Uterus (tissue), 2 donors: ENCODE data around the gene BRAF.

Source experiments
- POLR2A ChIP-seq, 2 donors: fragments of 450-650 bp; IDR thresholded peaks; one replicate each; pipeline ENCODE4 v1.6.1; 2016; ENCODE audit warnings: antibody characterized with exemption in 2 of 2, mild to moderate bottlenecking in 1 of 2, moderate library complexity in 1 of 2
- TF ChIP-seq, protein P1 (sequence below), 4 experiments: fragments of 200-600 bp in 2 of 4; fragments of 450-650 bp in 2 of 4; sonication (generic) in 2 of 4; IDR thresholded peaks; one replicate each; pipeline ENCODE4 v1.5.1; 2016 to 2019; ENCODE audit warnings: antibody characterized with exemption in 4 of 4, mild to moderate bottlenecking in 2 of 4, moderate library complexity in 1 of 4

GRCh38 chr7:140767418-140767817 is 157.3 kb downstream of the BRAF start:
- TF ChIP-seq, protein P1, sequence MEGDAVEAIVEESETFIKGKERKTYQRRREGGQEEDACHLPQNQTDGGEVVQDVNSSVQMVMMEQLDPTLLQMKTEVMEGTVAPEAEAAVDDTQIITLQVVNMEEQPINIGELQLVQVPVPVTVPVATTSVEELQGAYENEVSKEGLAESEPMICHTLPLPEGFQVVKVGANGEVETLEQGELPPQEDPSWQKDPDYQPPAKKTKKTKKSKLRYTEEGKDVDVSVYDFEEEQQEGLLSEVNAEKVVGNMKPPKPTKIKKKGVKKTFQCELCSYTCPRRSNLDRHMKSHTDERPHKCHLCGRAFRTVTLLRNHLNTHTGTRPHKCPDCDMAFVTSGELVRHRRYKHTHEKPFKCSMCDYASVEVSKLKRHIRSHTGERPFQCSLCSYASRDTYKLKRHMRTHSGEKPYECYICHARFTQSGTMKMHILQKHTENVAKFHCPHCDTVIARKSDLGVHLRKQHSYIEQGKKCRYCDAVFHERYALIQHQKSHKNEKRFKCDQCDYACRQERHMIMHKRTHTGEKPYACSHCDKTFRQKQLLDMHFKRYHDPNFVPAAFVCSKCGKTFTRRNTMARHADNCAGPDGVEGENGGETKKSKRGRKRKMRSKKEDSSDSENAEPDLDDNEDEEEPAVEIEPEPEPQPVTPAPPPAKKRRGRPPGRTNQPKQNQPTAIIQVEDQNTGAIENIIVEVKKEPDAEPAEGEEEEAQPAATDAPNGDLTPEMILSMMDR (IDR thresholded peaks at IDR 0.05) = no peak
- no peak for TF ChIP-seq POLR2A (IDR thresholded peaks at IDR 0.05)
